Gastrocnemius medialis (tissue), 4 donors: ENCODE data around the gene ZNF536. TPM values are rescaled to one million over a fixed set of nuclear protein-coding genes. Genes with fewer than 3 reads are reported as not detected.
"Not testable (repeated sequence)": the region's sequence is repeated elsewhere in the genome, so short reads cannot be mapped to it uniquely, and the experiment has no call there.

Source experiments
- ATAC-seq, 2 donors: fragments of 150-250 bp; one replicate each; pipeline ENCODE4 v1.9.1; 2016
- DNase-seq, 2 donors: peaks; one replicate each; pipeline ENCODE4 v3.0.0-alpha.2; 2019
- H3K27ac ChIP-seq, 4 donors: fragments of 200-600 bp; sonication (generic); 1 replicate in 1 of 4; 2 replicates in 3 of 4; pipeline ENCODE4 v1.5.1; 2016 to 2018; ENCODE audit warnings: mild to moderate bottlenecking in 2 of 4, moderate library complexity in 1 of 4
- H3K27me3 ChIP-seq, 3 donors: fragments of 200-600 bp; sonication (generic) in 2 of 3; 1 replicate in 1 of 3; 2 replicates in 2 of 3; pipeline versions ENCODE4 v1.5.1 to v1.6.0; 2016 to 2019; ENCODE audit warnings: mild to moderate bottlenecking in 1 of 3, moderate library complexity in 1 of 3
- H3K36me3 ChIP-seq, 2 donors: fragments of 200-600 bp; sonication (generic) in 1 of 2; one replicate each; pipeline ENCODE4 v1.5.1; 2017 to 2018
- H3K4me1 ChIP-seq, 2 donors: fragments of 200-600 bp; sonication (generic) in 1 of 2; one replicate each; pipeline ENCODE4 v1.5.1; 2016 to 2017; ENCODE audit warnings: mild to moderate bottlenecking in 2 of 2
- H3K4me3 ChIP-seq, 4 donors: fragments of 200-600 bp; sonication (generic) in 3 of 4; 1 replicate in 1 of 4; 2 replicates in 3 of 4; pipeline ENCODE4 v1.5.1; 2016 to 2019; ENCODE audit warnings: mild to moderate bottlenecking in 2 of 4
- H3K9me3 ChIP-seq, 3 donors: fragments of 200-600 bp; sonication (generic) in 2 of 3; 1 replicate in 1 of 3; 2 replicates in 2 of 3; pipeline ENCODE4 v1.5.1; 2016 to 2019
- CTCF ChIP-seq, 5 experiments: fragments of 450-650 bp in 3 of 5; fragments of 200-600 bp in 2 of 5; sonication (generic) in 2 of 5; IDR thresholded peaks in 4 of 5; conservative IDR thresholded peaks in 1 of 5; 1 replicate in 4 of 5; 2 replicates in 1 of 5; pipeline ENCODE4 v1.5.1; 2016 to 2019; ENCODE audit warnings: antibody characterized with exemption in 5 of 5, mild to moderate bottlenecking in 3 of 5, moderate library complexity in 3 of 5
- POLR2A ChIP-seq, 2 donors: fragments of 450-650 bp; IDR thresholded peaks; one replicate each; pipeline ENCODE4 v1.6.1; 2017; ENCODE audit warnings: antibody characterized with exemption in 2 of 2, mild to moderate bottlenecking in 2 of 2, moderate library complexity in 2 of 2
- in situ Hi-C, 4 donors: fragments of 200-750 bp; cut with MboI; loops; one replicate each; pipeline versions ENCODE4 v1.15.0 to v1.8.0; 2017; ENCODE audit warnings: low sequenced_read_pairs in 4 of 4
- intact Hi-C: fragments of 100-400 bp; cut with DNase I; formaldehyde crosslinking; loops from one replicate; pipeline ENCODE4 v1.15.1; 2023; ENCODE audit warnings: low total_unique reads
- total RNA-seq, 4 donors: library from RNA; depleted of rRNA; stranded (reverse); fragments of >200 nt; gene quantifications; one replicate each; pipeline versions ENCODE4 v1.1.0 to v1.2.3, GENCODE V29; 2016

ZNF536 gene
- total RNA-seq, 4 donors from 2014 or later = 0.12 to 0.44 (median 0.20) TPM; not detected in 1

- Histone ChIP-seq H3K27ac (no peak overlapping the region), H3K4me1 (no peaks in the 10 kb centered on the region), H3K4me3 (no peak overlapping the region), H3K36me3 (no peaks in the 10 kb centered on the region), H3K27me3 (peaks cover 0 to 11% (median 0%) of the 10 kb centered on the region in 3 donors), H3K9me3 (no peaks in the 10 kb centered on the region)
- ATAC-seq = no peak
- TF ChIP-seq POLR2A (IDR thresholded peaks at IDR 0.05) (no peak), CTCF (IDR thresholded peaks at IDR 0.05 in 4 of 5, conservative IDR thresholded peaks at IDR 0.05 in 1 of 5) (no peak)
- DNase-seq = no peak
- intact Hi-C loops = no loop called here
- in situ Hi-C loops = no loop called here
These were observed 120.5 kb downstream of the ZNF536 start for GRCh38 chr19:30492586-30493270.

GRCh38 chr19:30497034-30497433 lies 124.8 kb downstream of the ZNF536 start:
- Histone ChIP-seq H3K9me3 (no peaks in the 10 kb centered on the region), H3K4me3 (no peak overlapping the region), H3K27me3 (peaks cover 0 to 11% (median 0%) of the 10 kb centered on the region in 3 donors), H3K36me3 (no peaks in the 10 kb centered on the region), H3K27ac (no peak overlapping the region), H3K4me1 (no peaks in the 10 kb centered on the region)
- TF ChIP-seq POLR2A (IDR thresholded peaks at IDR 0.05) = no peak
- no peak for TF ChIP-seq CTCF (IDR thresholded peaks at IDR 0.05 in 4 of 5, conservative IDR thresholded peaks at IDR 0.05 in 1 of 5)
- ATAC-seq (no peak), DNase-seq (no peak)
- intact Hi-C loops (no loop called here), in situ Hi-C loops (no loop called here)

- intact Hi-C loops, in situ Hi-C loops, H3K4me3 ChIP-seq, H3K27ac ChIP-seq, H3K9me3 ChIP-seq, DNase-seq, H3K36me3 ChIP-seq, H3K27me3 ChIP-seq, ATAC-seq, H3K4me1 ChIP-seq: not testable (repeated sequence)
These were observed 125.9 kb downstream of the ZNF536 start for GRCh38 chr19:30498085-30498484.

GRCh38 chr19:30498707-30499106 lies 126.5 kb downstream of the ZNF536 start:
- no peaks in the 10 kb centered on the region for H3K36me3 ChIP-seq
- ATAC-seq (no peak), DNase-seq (no peak)
- H3K4me3 ChIP-seq = no peak overlapping the region
- TF ChIP-seq CTCF (IDR thresholded peaks at IDR 0.05 in 4 of 5, conservative IDR thresholded peaks at IDR 0.05 in 1 of 5) = no peak
- TF ChIP-seq POLR2A (IDR thresholded peaks at IDR 0.05) = no peak
- intact Hi-C loops (no loop called here), in situ Hi-C loops (no loop called here)
- peaks cover 0 to 8% (median 0%) of the 10 kb centered on the region in 3 donors for H3K27me3 ChIP-seq
- no peaks in the 10 kb centered on the region for H3K4me1 ChIP-seq
- H3K27ac ChIP-seq = no peak overlapping the region
- no peaks in the 10 kb centered on the region for H3K9me3 ChIP-seq

GRCh38 chr19:30504272-30504671 lies 132.1 kb downstream of the ZNF536 start:
- in situ Hi-C loops (no loop called here), intact Hi-C loops (no loop called here)
- Histone ChIP-seq H3K4me1 (no peaks in the 10 kb centered on the region), H3K9me3 (no peaks in the 10 kb centered on the region), H3K4me3 (no peak overlapping the region), H3K27me3 (no peaks in the 10 kb centered on the region), H3K36me3 (no peaks in the 10 kb centered on the region), H3K27ac (no peak overlapping the region)
- TF ChIP-seq POLR2A (IDR thresholded peaks at IDR 0.05) (no peak), CTCF (IDR thresholded peaks at IDR 0.05 in 4 of 5, conservative IDR thresholded peaks at IDR 0.05 in 1 of 5) (no peak)
- ATAC-seq = no peak
- DNase-seq = no peak
